Gastroesophageal sphincter (tissue), 4 donors: Measurements from ENCODE around the gene DBF4B. TPM values are rescaled to one million over a fixed set of nuclear protein-coding genes. Genes with fewer than 3 reads are reported as not detected.

ENCODE experiments used
- ATAC-seq: fragments of 150-250 bp; one replicate; pipeline ENCODE4 v1.9.1; 2016; ENCODE audit warnings: mild to moderate bottlenecking, moderate library complexity
- H3K27ac ChIP-seq, 4 donors: fragments of 200-600 bp; sonication (generic) in 3 of 4; 1 replicate in 3 of 4; 2 replicates in 1 of 4; pipeline ENCODE4 v1.5.1; 2016 to 2019
- H3K27me3 ChIP-seq: fragments of 200-600 bp; sonication (generic); one replicate; pipeline ENCODE4 v1.5.1; 2019
- H3K36me3 ChIP-seq, 2 donors: fragments of 200-600 bp; sonication (generic); one replicate each; pipeline ENCODE4 v1.5.1; 2019; ENCODE audit warnings: control low read depth in 1 of 2
- H3K4me1 ChIP-seq, 3 donors: fragments of 200-600 bp; sonication (generic); 1 replicate in 2 of 3; 2 replicates in 1 of 3; pipeline ENCODE4 v1.5.1; 2016 to 2019; ENCODE audit warnings: control low read depth in 2 of 3
- H3K4me3 ChIP-seq, 2 donors: fragments of 200-600 bp; sonication (generic); one replicate each; pipeline ENCODE4 v1.5.1; 2019; ENCODE audit warnings: mild to moderate bottlenecking in 1 of 2, moderate library complexity in 1 of 2
- H3K9me3 ChIP-seq, 3 donors: fragments of 200-600 bp; sonication (generic); one replicate each; pipeline ENCODE4 v1.5.1; 2017 to 2019; ENCODE audit warnings: control low read depth in 2 of 3
- EP300 ChIP-seq: sonication (generic); formaldehyde crosslinking; IDR thresholded peaks from one replicate; pipeline ENCODE4 v1.6.1; 2017; ENCODE audit warnings: antibody characterized with exemption, mild to moderate bottlenecking
- POLR2A ChIP-seq, 2 donors: fragments of 450-650 bp; IDR thresholded peaks; one replicate each; pipeline ENCODE4 v1.6.1; 2017; ENCODE audit warnings: antibody characterized with exemption in 2 of 2, mild to moderate bottlenecking in 2 of 2, moderate library complexity in 1 of 2
- POLR2AphosphoS5 ChIP-seq: sonication (generic); formaldehyde crosslinking; IDR thresholded peaks from one replicate; pipeline ENCODE4 v1.6.1; 2017; ENCODE audit warnings: antibody characterized with exemption
- WGBS, 2 donors: methylation state at CpG; one replicate each; pipeline ENCODE4 v1.1.5; 2018; ENCODE audit warnings: low coverage in 1 of 2; 5-methylcytosine and 5-hydroxymethylcytosine counted together
- total RNA-seq, 4 donors: library from RNA; depleted of rRNA; stranded (reverse); fragments of >200 nt; gene quantifications; one replicate each; pipeline ENCODE4 v1.1.0, GENCODE V29; 2016
- TF ChIP-seq, protein P1 (sequence below), 4 experiments: fragments of 200-600 bp in 2 of 4; fragments of 450-650 bp in 2 of 4; sonication (generic) in 1 of 4; IDR thresholded peaks; one replicate each; pipeline ENCODE4 v1.5.1; 2017 to 2019; ENCODE audit warnings: antibody characterized with exemption in 4 of 4, mild to moderate bottlenecking in 2 of 4, moderate library complexity in 2 of 4

DBF4B gene
- total RNA-seq, 4 donors from 2014 or later = 0.96 to 7.2 (median 3.9) TPM

DNA sequence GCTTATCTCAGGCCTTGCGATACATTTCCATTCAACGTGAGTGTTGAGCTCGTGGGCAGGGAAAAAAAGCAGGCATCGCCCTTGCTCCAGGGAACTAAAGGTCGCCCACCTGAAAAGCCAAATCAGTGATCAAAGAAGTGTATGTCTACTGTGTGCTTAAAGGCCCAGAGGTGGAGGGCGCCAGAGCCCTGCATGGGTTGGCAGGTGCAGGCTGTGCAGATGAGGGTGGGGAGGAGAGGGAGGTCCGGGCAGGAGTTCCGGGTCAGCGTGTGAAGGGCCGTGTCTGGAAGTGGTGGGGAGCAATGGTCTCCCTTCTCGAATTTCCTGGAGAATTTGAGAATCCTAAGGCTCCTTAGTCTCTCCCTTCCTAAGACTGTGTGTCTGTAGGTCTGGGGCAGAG, 57.5 kb downstream of the DBF4B start:
- TF ChIP-seq, protein P1, sequence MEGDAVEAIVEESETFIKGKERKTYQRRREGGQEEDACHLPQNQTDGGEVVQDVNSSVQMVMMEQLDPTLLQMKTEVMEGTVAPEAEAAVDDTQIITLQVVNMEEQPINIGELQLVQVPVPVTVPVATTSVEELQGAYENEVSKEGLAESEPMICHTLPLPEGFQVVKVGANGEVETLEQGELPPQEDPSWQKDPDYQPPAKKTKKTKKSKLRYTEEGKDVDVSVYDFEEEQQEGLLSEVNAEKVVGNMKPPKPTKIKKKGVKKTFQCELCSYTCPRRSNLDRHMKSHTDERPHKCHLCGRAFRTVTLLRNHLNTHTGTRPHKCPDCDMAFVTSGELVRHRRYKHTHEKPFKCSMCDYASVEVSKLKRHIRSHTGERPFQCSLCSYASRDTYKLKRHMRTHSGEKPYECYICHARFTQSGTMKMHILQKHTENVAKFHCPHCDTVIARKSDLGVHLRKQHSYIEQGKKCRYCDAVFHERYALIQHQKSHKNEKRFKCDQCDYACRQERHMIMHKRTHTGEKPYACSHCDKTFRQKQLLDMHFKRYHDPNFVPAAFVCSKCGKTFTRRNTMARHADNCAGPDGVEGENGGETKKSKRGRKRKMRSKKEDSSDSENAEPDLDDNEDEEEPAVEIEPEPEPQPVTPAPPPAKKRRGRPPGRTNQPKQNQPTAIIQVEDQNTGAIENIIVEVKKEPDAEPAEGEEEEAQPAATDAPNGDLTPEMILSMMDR (IDR thresholded peaks at IDR 0.05) = no peak
- TF ChIP-seq POLR2AphosphoS5 (no peak), EP300 (no peak), POLR2A (IDR thresholded peaks at IDR 0.05) (no peak)
- Histone ChIP-seq H3K4me3 (no peak overlapping the region), H3K9me3 (no peaks in the 10 kb centered on the region), H3K4me1 (no peaks in the 10 kb centered on the region), H3K27me3 (peaks cover 41% of the 10 kb centered on the region), H3K36me3 (no peaks in the 10 kb centered on the region), H3K27ac (no peak overlapping the region)
- WGBS, 2 donors = no CpG with 5 or more reads among the region's 11 CpGs
- ATAC-seq = no peak

DNA sequence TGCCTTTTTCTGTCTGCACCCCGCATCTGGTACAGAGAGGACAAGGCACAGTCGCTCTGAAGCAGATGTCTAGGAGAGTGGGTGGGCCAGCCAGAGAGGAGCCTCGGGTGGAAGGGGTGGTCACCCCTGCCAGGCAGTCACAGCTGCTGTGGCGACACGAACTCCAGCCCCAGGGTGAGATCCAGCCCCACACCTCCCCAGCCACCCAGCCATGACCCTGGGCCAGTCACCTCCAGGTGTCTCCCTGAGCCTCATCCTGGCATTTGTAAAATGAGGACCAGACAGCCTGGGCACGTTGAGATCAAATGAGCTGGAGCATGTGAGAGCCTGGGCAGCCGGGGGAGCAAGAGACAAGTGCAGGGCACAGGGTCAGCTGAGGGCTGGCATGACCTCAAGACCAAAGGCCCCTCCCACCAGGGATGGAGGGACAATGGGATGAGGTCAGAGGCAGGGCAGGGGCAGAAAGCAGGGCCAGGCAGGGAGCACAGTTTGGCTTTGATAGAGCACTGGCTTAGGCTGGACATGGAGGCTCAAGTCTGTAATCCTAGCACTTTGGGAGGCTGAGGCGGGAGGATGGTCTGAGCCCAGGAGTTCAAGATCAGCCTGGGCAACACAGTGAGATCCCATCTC, 58.1 kb downstream of the DBF4B start:
- Histone ChIP-seq H3K4me1 (no peaks in the 10 kb centered on the region), H3K9me3 (no peaks in the 10 kb centered on the region), H3K27ac (no peak overlapping the region), H3K27me3 (peaks cover 39% of the 10 kb centered on the region), H3K4me3 (no peak overlapping the region), H3K36me3 (no peaks in the 10 kb centered on the region)
- no peak for ATAC-seq
- TF ChIP-seq POLR2AphosphoS5 = no peak
- TF ChIP-seq, protein P1 (IDR thresholded peaks at IDR 0.05) = no peak
- WGBS, 2 donors = 20% methylated on average over 2 of the region's 8 CpGs; no CpG with 5 or more reads in 1 of the 2 donors

DNA sequence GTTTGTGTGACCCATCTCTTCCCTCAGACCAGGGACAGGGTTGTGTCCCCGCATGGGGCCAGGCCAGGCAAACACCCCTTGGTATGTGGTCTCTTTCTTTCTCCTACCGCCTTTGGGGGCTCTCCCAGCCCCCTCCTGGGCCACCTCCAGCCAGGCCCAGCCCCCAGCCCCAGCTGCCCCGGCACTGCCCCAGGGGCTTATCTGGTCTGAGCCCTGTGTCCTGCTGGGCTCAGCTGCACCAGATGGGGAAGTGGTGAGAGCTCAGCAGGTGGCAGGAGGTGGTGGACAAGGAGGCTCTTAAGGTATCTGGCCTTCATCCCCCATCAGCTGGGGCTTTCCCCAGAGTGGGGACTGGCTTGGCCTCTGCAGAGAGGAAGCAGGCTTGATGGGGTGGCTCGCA, 59.0 kb downstream of the DBF4B start:
- Histone ChIP-seq H3K4me3 (no peak overlapping the region), H3K9me3 (no peaks in the 10 kb centered on the region), H3K27ac (no peak overlapping the region), H3K4me1 (no peaks in the 10 kb centered on the region), H3K27me3 (peaks cover 39% of the 10 kb centered on the region), H3K36me3 (no peaks in the 10 kb centered on the region)
- no peak for ATAC-seq
- TF ChIP-seq POLR2A (IDR thresholded peaks at IDR 0.05) = no peak
- TF ChIP-seq EP300 = no peak
- TF ChIP-seq, protein P1 (IDR thresholded peaks at IDR 0.05) = no peak
- TF ChIP-seq POLR2AphosphoS5 = no peak
- 43% methylated on average over 1 of the region's 4 CpGs; no CpG with 5 or more reads in 1 of the 2 donors for WGBS, 2 donors

GRCh38 chr17:44768505-44769142, 60.2 kb downstream of the DBF4B start:
- 89 to 92% methylated on average over 3 to 5 of the region's 11 CpGs for WGBS, 2 donors
- Histone ChIP-seq H3K4me1 (no peaks in the 10 kb centered on the region), H3K27ac (no peak overlapping the region), H3K9me3 (no peaks in the 10 kb centered on the region), H3K27me3 (peaks cover 47% of the 10 kb centered on the region), H3K36me3 (no peaks in the 10 kb centered on the region), H3K4me3 (no peak overlapping the region)
- no peak for ATAC-seq
- no peak for TF ChIP-seq POLR2A (IDR thresholded peaks at IDR 0.05)
- TF ChIP-seq POLR2AphosphoS5 = no peak

DNA sequence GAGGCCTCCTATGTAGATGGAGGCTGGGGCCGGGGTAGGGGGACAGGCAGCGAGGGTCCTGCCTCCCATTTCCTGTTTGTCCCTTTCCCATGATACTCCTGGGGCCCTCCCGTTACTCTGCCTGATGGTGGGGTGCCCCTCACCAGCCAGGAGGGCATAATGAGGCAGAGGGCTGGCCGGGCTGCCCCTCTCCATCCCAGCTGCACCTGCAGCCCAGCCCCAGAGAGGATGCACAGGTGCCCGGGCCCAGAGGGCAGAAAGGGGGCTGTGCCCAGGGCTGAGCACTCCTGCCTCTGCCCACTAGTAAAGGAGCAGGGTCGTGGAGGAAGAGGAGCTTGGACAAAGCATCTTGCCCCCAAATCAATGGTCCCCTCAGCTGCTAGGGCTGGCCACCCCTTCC, 60.8 kb downstream of the DBF4B start:
- Histone ChIP-seq H3K36me3 (no peaks in the 10 kb centered on the region), H3K27ac (no peak overlapping the region), H3K27me3 (peaks cover 52% of the 10 kb centered on the region), H3K9me3 (no peaks in the 10 kb centered on the region), H3K4me1 (no peaks in the 10 kb centered on the region), H3K4me3 (no peak overlapping the region)
- ATAC-seq = no peak
- WGBS, 2 donors = 50% methylated on average over 2 of the region's 6 CpGs; no CpG with 5 or more reads in 1 of the 2 donors
- TF ChIP-seq, protein P1 (IDR thresholded peaks at IDR 0.05) = no peak
- TF ChIP-seq POLR2A (IDR thresholded peaks at IDR 0.05) (no peak), EP300 (no peak), POLR2AphosphoS5 (no peak)
